Measurements from ENCODE around the gene KCNS1.

GRCh38 chr20:45114465-45115385, 13.8 kb upstream of the KCNS1 start, which contains the start of gene WFDC5:
- no peak for TF ChIP-seq CTCF (IDR thresholded peaks at IDR 0.05; ENCODE audit: low read length)
- no peak for TF ChIP-seq EZH2 (IDR thresholded peaks at IDR 0.05; ENCODE audit: borderline replicate concordance, low read length)

Data from OCI-LY1 (cell line).